Endothelial cell (in vitro differentiated cells): Measurements from ENCODE around the gene PIGV. TPM values are rescaled to one million over a fixed set of nuclear protein-coding genes. Genes with fewer than 3 reads are reported as not detected.

ENCODE experiments used
- DNase-seq: peaks from one replicate; pipeline ENCODE4 v3.0.0; 2021; ENCODE audit warnings: low spot score
- H3K27ac Mint-ChIP-seq: one replicate; pipeline ENCODE4 v1.8.0; 2021; ENCODE audit warnings: mixed read lengths, inconsistent platforms; ENCODE audit not compliant: unreplicated experiment
- H3K27me3 Mint-ChIP-seq: one replicate; pipeline ENCODE4 v1.8.0; 2021; ENCODE audit warnings: mild to moderate bottlenecking, moderate library complexity, mixed read lengths, inconsistent platforms; ENCODE audit not compliant: unreplicated experiment
- H3K36me3 Mint-ChIP-seq: one replicate; pipeline ENCODE4 v1.8.0; 2021; ENCODE audit warnings: mild to moderate bottlenecking, low read depth, mixed read lengths, inconsistent platforms; ENCODE audit not compliant: unreplicated experiment
- H3K4me1 Mint-ChIP-seq: one replicate; pipeline ENCODE4 v1.8.0; 2021; ENCODE audit warnings: mild to moderate bottlenecking, mixed read lengths, inconsistent platforms; ENCODE audit not compliant: unreplicated experiment
- H3K4me3 Mint-ChIP-seq: one replicate; pipeline ENCODE4 v1.8.0; 2021; ENCODE audit warnings: mild to moderate bottlenecking, mixed read lengths, inconsistent platforms; ENCODE audit not compliant: unreplicated experiment
- H3K9me3 Mint-ChIP-seq: one replicate; pipeline ENCODE4 v1.8.0; 2021; ENCODE audit warnings: mixed read lengths, inconsistent platforms; ENCODE audit not compliant: unreplicated experiment
- CTCF ChIP-seq: fragments of 200-600 bp; sonication (generic); IDR thresholded peaks from one replicate; pipeline ENCODE4 v1.5.0; 2021; ENCODE audit warnings: antibody characterized with exemption; ENCODE audit not compliant: unreplicated experiment
- total RNA-seq: library from RNA; stranded (reverse); fragmentation: NEBNext Ultra II Directional; extraction: Animal tissue kit (Norgen Biotek cat#: 25700); gene quantifications from one replicate; pipeline ENCODE4 v1.2.1, GENCODE V29; 2021; ENCODE audit not compliant: unreplicated experiment

PIGV gene
- total RNA-seq, 1 donor from 2014 or later, result 7.6 TPM

DNA sequence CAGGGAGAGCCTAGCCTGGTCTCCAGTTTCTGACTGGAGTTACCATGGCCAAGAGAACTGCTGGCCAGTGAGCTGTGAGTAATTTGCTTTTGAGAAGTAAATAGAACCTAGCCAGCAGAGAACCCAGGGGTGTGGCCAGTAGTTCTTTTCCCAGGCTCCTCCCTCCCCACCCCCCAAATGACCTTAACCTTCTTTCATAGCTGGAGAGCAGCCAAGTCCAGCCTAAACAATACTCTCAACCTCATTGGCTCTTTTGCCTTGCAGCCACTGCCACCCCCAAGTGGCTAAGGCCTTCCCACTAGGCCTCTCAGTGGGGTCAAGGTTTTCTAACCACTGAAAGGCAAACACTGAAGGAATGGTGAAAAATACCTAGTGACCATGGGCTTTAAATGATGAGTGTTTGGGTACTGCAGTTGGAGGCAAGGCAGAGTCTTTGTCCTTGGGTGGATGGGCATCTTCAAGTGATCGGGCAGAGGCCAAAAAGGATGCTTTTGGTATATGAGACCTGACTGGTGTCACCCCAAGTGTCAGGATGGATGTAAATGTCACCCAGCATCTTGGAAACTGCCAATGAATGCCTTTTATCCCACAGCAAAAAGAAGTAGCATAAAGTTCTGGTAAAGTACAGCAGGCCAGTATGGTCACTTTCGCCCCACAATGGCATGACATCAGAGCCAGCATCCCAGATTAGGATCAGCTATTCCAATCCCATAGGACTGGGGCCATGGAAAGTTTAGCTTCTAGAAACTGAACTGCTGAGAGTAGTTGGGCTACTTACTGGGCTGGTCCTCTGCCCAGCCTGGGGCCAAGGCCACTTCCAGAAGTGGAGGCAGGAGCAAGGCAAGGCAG lies 3.5 kb upstream of the PIGV start:
- H3K27ac Mint-ChIP-seq, result no peak overlapping the region
- H3K36me3 Mint-ChIP-seq, result peaks cover 20% of the 10 kb centered on the region
- peaks cover 17% of the 10 kb centered on the region for H3K27me3 Mint-ChIP-seq
- H3K9me3 Mint-ChIP-seq, result no peaks in the 10 kb centered on the region
- no peak overlapping the region for H3K4me3 Mint-ChIP-seq
- no peak for DNase-seq
- no peak for TF ChIP-seq CTCF
- H3K4me1 Mint-ChIP-seq, result peaks cover 53% of the 10 kb centered on the region

DNA sequence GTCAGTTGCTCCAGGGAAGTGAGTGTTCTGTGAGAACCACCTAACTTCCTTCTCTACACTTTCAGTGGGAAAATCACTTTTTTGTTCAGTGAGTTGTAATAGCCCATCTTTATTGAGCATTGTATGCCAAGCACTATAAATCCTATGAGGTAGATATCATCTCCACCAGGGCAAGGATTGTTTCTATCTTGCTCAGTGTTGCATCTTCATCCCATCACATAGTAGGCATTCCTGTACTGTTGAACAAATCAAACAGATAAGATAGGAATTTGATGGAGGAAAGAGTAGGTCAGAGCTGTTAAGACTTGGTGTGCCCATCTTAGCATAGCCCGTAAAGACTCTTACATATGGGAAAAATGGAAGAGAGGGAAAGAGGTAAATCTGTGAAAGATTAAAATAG lies 2.9 kb upstream of the PIGV start:
- TF ChIP-seq CTCF, result no peak
- Mint-ChIP-seq H3K9me3 (no peaks in the 10 kb centered on the region), H3K27ac (peak overlapping the region; percentile 92), H3K36me3 (peaks cover 14% of the 10 kb centered on the region), H3K4me3 (no peak overlapping the region), H3K27me3 (peaks cover 17% of the 10 kb centered on the region), H3K4me1 (peaks cover 56% of the 10 kb centered on the region)
- DNase-seq, result no peak

GRCh38 chr1:26785611-26786436 lies 1.9 kb upstream of the PIGV start:
- Mint-ChIP-seq H3K4me3 (peak overlapping the region; percentile 97), H3K4me1 (peaks cover 57% of the 10 kb centered on the region), H3K9me3 (no peaks in the 10 kb centered on the region), H3K36me3 (peaks cover 10% of the 10 kb centered on the region), H3K27ac (peak overlapping the region; percentile 99), H3K27me3 (peaks cover 17% of the 10 kb centered on the region)
- no peak for TF ChIP-seq CTCF
- peak; percentile 19 for DNase-seq

- Mint-ChIP-seq H3K4me3 (peak overlapping the region; percentile 97), H3K27me3 (peaks cover 17% of the 10 kb centered on the region)
These were observed 1.0 kb upstream of the PIGV start for GRCh38 chr1:26786437-26787380.

More at GRCh38 chr1:26786437-26787380, 1.0 kb upstream of the PIGV start:
- H3K36me3 Mint-ChIP-seq, result peaks cover 5% of the 10 kb centered on the region
- H3K4me1 Mint-ChIP-seq, result peaks cover 66% of the 10 kb centered on the region
- no peak for TF ChIP-seq CTCF
- no peaks in the 10 kb centered on the region for H3K9me3 Mint-ChIP-seq
- peak overlapping the region; percentile 99 for H3K27ac Mint-ChIP-seq
- DNase-seq, result peak; percentile 46
